ENCODE data around the gene CAND2.
"Not testable (repeated sequence)": the region's sequence is repeated elsewhere in the genome, so short reads cannot be mapped to it uniquely, and the experiment has no call there.

GRCh38 chr3:12840148-12840547 lies 43.7 kb downstream of the CAND2 start:
- TF ChIP-seq ETS1 (IDR thresholded peaks at IDR 0.05); EZH2 (IDR thresholded peaks at IDR 0.05; ENCODE audit: low read depth, unreplicated experiment); REST (IDR thresholded peaks at IDR 0.05; ENCODE audit: unreplicated experiment); CTCF (conservative IDR thresholded peaks at IDR 0.05; ENCODE audit: low read depth in 2 of 2); JUNB (IDR thresholded peaks at IDR 0.05; ENCODE audit: unreplicated experiment); EZH2phosphoT487 (IDR thresholded peaks at IDR 0.05; ENCODE audit: unreplicated experiment); ZNF114 (CRISPR knock-in tag; IDR thresholded peaks at IDR 0.05); POLR2AphosphoS5 (IDR thresholded peaks at IDR 0.05; ENCODE audit: low read depth): not testable (repeated sequence)
